Cardiac muscle cell (in vitro differentiated cells and primary cell): ENCODE measurements around the gene MAP3K6. TPM values are rescaled to one million over a fixed set of nuclear protein-coding genes. Genes with fewer than 3 reads are reported as not detected.

ENCODE experiments used
- DNase-seq, 2 donors: peaks; one replicate each; pipeline versions ENCODE4 v3.0.0 to v3.0.0-alpha.2; 2010 to 2017; ENCODE audit warnings: low read depth in 1 of 2, low spot score in 1 of 2
- H3K27ac ChIP-seq: fragments of 200-600 bp; sonication (generic); 2 replicates; pipeline ENCODE4 v1.5.1; 2016
- H3K27me3 ChIP-seq: fragments of 200-600 bp; sonication (generic); 2 replicates; pipeline ENCODE4 v1.6.0; 2016; ENCODE audit warnings: control low read depth
- H3K36me3 ChIP-seq: fragments of 200-600 bp; sonication (generic); 2 replicates; pipeline ENCODE4 v1.5.1; 2016; ENCODE audit warnings: control low read depth
- H3K4me1 ChIP-seq: fragments of 200-600 bp; sonication (generic); 2 replicates; pipeline ENCODE4 v1.8.1; 2017; ENCODE audit warnings: low read depth, mild to moderate bottlenecking, mixed run types
- H3K4me3 ChIP-seq: fragments of 200-600 bp; sonication (generic); 2 replicates; pipeline ENCODE4 v1.5.1; 2016; ENCODE audit warnings: mild to moderate bottlenecking
- H3K9me3 ChIP-seq: fragments of 200-600 bp; sonication (generic); 2 replicates; pipeline ENCODE4 v1.5.1; 2017; ENCODE audit warnings: low read depth, mild to moderate bottlenecking, control low read depth
- polyA plus RNA-seq: library from polyadenylated mRNA; unstranded; fragments of >200 nt; fragmentation: Nextera tagmentation; extraction: Ambion mirVana; gene quantifications from 2 replicates; pipeline ENCODE4 v1.2.1, GENCODE V29; 2016
- total RNA-seq: library from RNA; depleted of rRNA; stranded (reverse); fragments of >200 nt; gene quantifications from 2 replicates; pipeline ENCODE4 v1.2.3, GENCODE V29; 2016
- TF ChIP-seq, protein P1 (sequence below): IDR thresholded peaks from 2 replicates; pipeline ENCODE4 v1.5.1; 2012; ENCODE audit warnings: low read depth, mild to moderate bottlenecking, low read length

The MAP3K6 gene
- total and polyA plus RNA-seq, 2 experiments from 2014 or later = 13.6 to 17.8 TPM

DNA sequence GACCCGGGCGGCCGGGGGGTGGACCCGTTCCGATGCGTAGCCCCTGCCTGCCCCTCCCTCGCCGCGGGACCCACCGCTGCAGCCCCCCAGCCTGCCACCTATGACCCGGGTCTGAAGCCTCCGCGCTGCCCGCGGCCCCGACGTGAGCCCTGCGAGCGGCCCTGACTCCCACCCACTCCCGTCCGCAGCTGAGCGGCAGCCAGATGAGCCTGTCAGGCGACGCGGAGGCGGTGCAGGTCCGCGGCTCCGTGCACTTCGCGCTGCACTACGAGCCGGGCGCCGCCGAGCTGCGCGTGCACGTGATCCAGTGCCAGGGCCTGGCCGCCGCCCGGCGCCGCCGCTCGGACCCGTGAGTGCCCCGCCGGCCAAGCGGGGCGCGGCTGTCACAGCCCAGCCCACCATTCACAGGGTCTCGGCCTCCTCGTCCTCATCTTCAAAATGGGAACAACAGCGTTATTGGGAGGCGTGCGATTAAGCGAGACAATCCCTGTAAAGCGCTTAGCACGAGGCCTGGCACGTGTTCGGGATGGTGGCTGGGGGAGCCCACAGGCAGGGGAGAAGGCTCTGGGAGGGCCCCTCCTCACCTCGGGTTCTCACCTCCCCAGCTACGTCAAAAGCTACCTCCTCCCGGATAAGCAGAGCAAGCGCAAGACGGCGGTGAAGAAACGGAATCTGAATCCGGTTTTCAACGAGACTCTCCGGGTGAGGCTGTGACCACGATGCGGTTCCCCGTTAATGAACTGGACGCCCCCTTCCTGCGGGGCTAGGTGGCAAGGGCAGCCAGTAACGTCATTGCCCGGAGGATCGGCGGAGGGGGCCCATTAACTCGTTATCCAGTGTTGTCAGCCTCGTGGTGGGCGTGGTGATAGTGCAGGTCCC lies 16.7 kb downstream of the MAP3K6 start:
- Histone ChIP-seq H3K27ac (peak overlapping the region; percentile 24), H3K36me3 (no peaks in the 10 kb centered on the region), H3K9me3 (no peaks in the 10 kb centered on the region), H3K4me3 (peak overlapping the region; percentile 47), H3K4me1 (peaks cover 5% of the 10 kb centered on the region), H3K27me3 (no peaks in the 10 kb centered on the region)
- DNase-seq = peak; percentile 83 to 89
- TF ChIP-seq, protein P1, sequence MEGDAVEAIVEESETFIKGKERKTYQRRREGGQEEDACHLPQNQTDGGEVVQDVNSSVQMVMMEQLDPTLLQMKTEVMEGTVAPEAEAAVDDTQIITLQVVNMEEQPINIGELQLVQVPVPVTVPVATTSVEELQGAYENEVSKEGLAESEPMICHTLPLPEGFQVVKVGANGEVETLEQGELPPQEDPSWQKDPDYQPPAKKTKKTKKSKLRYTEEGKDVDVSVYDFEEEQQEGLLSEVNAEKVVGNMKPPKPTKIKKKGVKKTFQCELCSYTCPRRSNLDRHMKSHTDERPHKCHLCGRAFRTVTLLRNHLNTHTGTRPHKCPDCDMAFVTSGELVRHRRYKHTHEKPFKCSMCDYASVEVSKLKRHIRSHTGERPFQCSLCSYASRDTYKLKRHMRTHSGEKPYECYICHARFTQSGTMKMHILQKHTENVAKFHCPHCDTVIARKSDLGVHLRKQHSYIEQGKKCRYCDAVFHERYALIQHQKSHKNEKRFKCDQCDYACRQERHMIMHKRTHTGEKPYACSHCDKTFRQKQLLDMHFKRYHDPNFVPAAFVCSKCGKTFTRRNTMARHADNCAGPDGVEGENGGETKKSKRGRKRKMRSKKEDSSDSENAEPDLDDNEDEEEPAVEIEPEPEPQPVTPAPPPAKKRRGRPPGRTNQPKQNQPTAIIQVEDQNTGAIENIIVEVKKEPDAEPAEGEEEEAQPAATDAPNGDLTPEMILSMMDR = no peak

- Histone ChIP-seq H3K4me1 (peaks cover 5% of the 10 kb centered on the region), H3K9me3 (no peaks in the 10 kb centered on the region), H3K27ac (no peak overlapping the region), H3K36me3 (no peaks in the 10 kb centered on the region), H3K27me3 (no peaks in the 10 kb centered on the region), H3K4me3 (peak overlapping the region; percentile 47)
- peak; percentile 31 to 69 for DNase-seq
- TF ChIP-seq, protein P1 = no peak
These were observed 17.6 kb downstream of the MAP3K6 start for GRCh38 chr1:27348861-27349783.

DNA sequence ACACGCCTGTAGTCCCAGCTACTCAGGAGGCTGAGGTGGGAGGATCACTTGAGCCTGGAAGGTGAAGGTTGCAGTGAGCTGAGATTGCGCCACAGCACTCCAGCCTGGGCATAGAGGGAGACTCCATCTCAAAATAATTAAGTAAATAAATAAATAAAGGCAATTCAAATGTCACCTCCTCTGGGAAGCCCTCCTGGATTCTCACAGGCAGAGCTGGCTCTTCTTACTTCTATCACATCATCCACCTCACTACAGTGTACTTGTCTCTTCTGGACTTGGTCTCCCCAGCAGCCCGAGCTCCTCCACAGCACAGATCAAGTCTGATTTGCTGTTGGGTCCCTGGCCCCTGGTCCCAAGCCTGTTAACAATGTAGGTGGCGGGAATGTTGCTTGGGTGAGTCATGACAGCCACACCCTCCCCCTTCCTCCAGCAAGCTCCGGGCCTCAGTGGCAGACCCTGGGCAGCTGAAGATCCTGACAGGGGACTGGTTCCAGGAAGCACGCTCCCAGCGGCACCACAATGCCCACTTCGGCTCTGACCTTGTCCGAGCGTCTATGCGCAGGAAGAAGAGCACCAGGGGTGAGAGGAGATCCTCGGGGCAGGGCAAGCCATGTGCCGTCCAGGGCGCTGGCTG lies 19.7 kb downstream of the MAP3K6 start:
- Histone ChIP-seq H3K27me3 (no peaks in the 10 kb centered on the region), H3K27ac (no peak overlapping the region), H3K9me3 (no peaks in the 10 kb centered on the region), H3K36me3 (no peaks in the 10 kb centered on the region), H3K4me3 (no peak overlapping the region), H3K4me1 (peaks cover 17% of the 10 kb centered on the region)
- TF ChIP-seq, protein P1 = no peak
- DNase-seq = no peak

DNA sequence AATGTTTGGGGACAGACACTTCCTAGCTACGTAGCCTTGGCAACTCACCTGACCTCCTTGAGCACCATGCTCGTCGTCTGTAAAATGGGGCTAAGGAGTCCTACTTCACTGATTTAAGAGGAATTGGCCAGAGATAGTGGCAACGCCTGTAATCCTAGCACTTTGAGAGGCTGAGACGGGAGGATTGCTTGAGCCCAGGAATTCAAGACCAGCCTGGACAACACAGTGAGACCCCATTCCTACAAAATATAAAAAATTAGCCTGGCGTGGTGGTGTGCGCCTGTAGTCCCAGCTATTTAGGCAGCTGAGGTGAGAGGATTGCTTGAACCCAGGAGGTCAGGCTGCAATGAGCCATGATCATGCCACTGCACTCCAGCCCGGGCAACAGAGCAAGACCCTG lies 20.4 kb downstream of the MAP3K6 start:
- Histone ChIP-seq H3K9me3 (no peaks in the 10 kb centered on the region), H3K36me3 (no peaks in the 10 kb centered on the region), H3K4me3 (no peak overlapping the region), H3K27ac (no peak overlapping the region), H3K27me3 (no peaks in the 10 kb centered on the region), H3K4me1 (peaks cover 24% of the 10 kb centered on the region)
- TF ChIP-seq, protein P1 = no peak
- no peak for DNase-seq

DNA sequence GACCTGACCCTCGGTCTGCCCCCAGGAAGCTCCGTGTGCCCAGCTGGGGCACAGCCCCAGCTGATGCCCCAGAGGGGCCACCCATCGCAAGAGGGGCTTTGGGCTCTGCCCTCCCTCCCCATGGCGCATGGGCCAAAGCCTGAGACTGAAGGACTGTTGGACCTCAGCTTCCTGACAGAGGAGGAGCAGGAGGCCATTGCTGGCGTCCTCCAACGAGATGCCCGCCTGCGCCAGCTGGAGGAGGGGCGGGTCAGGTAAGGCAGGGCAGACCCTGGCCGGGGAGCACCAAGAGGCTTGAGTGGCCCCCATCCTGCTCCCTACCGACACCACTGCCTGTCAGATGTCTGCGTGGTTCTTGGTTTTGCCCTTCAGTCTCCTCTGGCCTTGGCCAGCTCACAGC lies 21.5 kb downstream of the MAP3K6 start:
- Histone ChIP-seq H3K9me3 (no peaks in the 10 kb centered on the region), H3K4me3 (no peak overlapping the region), H3K4me1 (peaks cover 24% of the 10 kb centered on the region), H3K36me3 (no peaks in the 10 kb centered on the region), H3K27me3 (no peaks in the 10 kb centered on the region), H3K27ac (no peak overlapping the region)
- no peak for DNase-seq
- TF ChIP-seq, protein P1 = no peak
